Naive thymus-derived CD4-positive, alpha-beta T cell (primary cell): ENCODE results near the gene UCMA. TPM values are rescaled to one million over a fixed set of nuclear protein-coding genes. Genes with fewer than 3 reads are reported as not detected.

Experiments
- polyA plus RNA-seq, 2 donors: library from polyadenylated mRNA; unstranded; fragments of 300-500 nt; fragmentation: Illumina TruSeq; gene quantifications; one replicate each; pipeline ENCODE4 v1.2.3, GENCODE V29; 2021
- total RNA-seq, 6 experiments: library from RNA in 5 of 6; stranded (reverse) in 5 of 6; gene quantifications; 1 replicate in 5 of 6; 2 replicates in 1 of 6; pipeline ENCODE4 v1.2.3 and lab custom pipeline; 2021 to 2026

The UCMA gene
- total and polyA plus RNA-seq, 7 experiments from 2014 or later: not detected

Other genes starting within 250 kb of the UCMA start
- under 1 TPM in 1 of 5 experiments, not detected in 4; 0.31 TPM for gene CCDC3, start 232.7 kb downstream of the UCMA start, total RNA-seq
- not detected for gene CCDC3, start 232.7 kb downstream of the UCMA start, polyA plus RNA-seq
- gene OPTN, start 134.2 kb downstream of the UCMA start, total RNA-seq: 100 to 1,000 TPM in 1 of 5 experiments, 10 to 100 TPM in 4; 59.3 to 146 (median 60.0) TPM
- gene OPTN, start 134.2 kb downstream of the UCMA start, polyA plus RNA-seq: 10 to 100 TPM; 34.3 to 45.9 TPM
- 10 to 100 TPM in 1 of 5 experiments, under 1 TPM in 4; 0.08 to 41.8 (median 0.42) TPM for gene MCM10, start 72.8 kb downstream of the UCMA start, total RNA-seq
- under 1 TPM in 1 of 2 donors, not detected in 1; 0.13 TPM for gene MCM10, start 72.8 kb downstream of the UCMA start, polyA plus RNA-seq
- gene PHYH, start 65.7 kb upstream of the UCMA start, total RNA-seq: 10 to 100 TPM; 11.2 to 17.7 (median 13.2) TPM
- gene PHYH, start 65.7 kb upstream of the UCMA start, polyA plus RNA-seq: 10 to 100 TPM; 14.6 to 19.9 TPM
- gene SEPHS1, start 113.9 kb upstream of the UCMA start, total RNA-seq: 10 to 100 TPM; 23.7 to 57.3 (median 36.5) TPM
- gene SEPHS1, start 113.9 kb upstream of the UCMA start, polyA plus RNA-seq: 10 to 100 TPM; 15.5 to 21.5 TPM